Right lobe of liver (tissue), 6 donors: ENCODE data around the gene NPL. TPM values are rescaled to one million over a fixed set of nuclear protein-coding genes. Genes with fewer than 3 reads are reported as not detected.

Source experiments
- ATAC-seq, 4 donors: fragments of 200-7000 bp; cut with Tn5 transposase; one replicate each; pipeline ENCODE4 v1.9.1; 2020; ENCODE audit warnings: mild to moderate bottlenecking in 4 of 4, moderate library complexity in 4 of 4
- DNase-seq, 3 donors: peaks; one replicate each; pipeline ENCODE4 v3.0.0-alpha.2; 2020
- H3K27ac ChIP-seq, 3 donors: fragments of 200-600 bp; one replicate each; pipeline ENCODE4 v1.8.0; 2022
- H3K27me3 ChIP-seq, 2 donors: fragments of 200-600 bp; one replicate each; pipeline ENCODE4 v1.8.0; 2022
- H3K36me3 ChIP-seq, 4 donors: fragments of 200-600 bp; sonication (generic) in 1 of 4; one replicate each; pipeline versions ENCODE4 v1.5.1 to v1.8.0; 2017 to 2022; ENCODE audit warnings: control low read depth in 1 of 4
- H3K4me1 ChIP-seq, 4 donors: fragments of 200-600 bp; sonication (generic) in 1 of 4; one replicate each; pipeline versions ENCODE4 v1.5.1 to v1.8.0; 2017 to 2022; ENCODE audit warnings: control low read depth in 1 of 4
- H3K4me3 ChIP-seq, 3 donors: fragments of 200-600 bp; one replicate each; pipeline ENCODE4 v1.8.0; 2022
- H3K9me3 ChIP-seq, 4 donors: fragments of 200-600 bp; sonication (generic) in 1 of 4; one replicate each; pipeline versions ENCODE4 v1.5.1 to v1.8.0; 2017 to 2022; ENCODE audit warnings: control low read depth in 1 of 4
- CTCF ChIP-seq, 4 donors: fragments of 200-600 bp in 3 of 4; fragments of 450-650 bp in 1 of 4; IDR thresholded peaks; one replicate each; pipeline versions ENCODE4 v1.5.1 to v1.8.0; 2016 to 2022; ENCODE audit warnings: antibody characterized with exemption in 4 of 4, mild to moderate bottlenecking in 2 of 4
- POLR2A ChIP-seq: fragments of 450-650 bp; IDR thresholded peaks from one replicate; pipeline ENCODE4 v1.6.1; 2017; ENCODE audit warnings: antibody characterized with exemption, mild to moderate bottlenecking
- WGBS: methylation state at CpG from one replicate; pipeline ENCODE4 v1.1.6; 2018; ENCODE audit warnings: low coverage, low lambda C conversion rate; ENCODE audit not compliant: insufficient coverage; ENCODE audit errors: missing lambda C conversion rate; 5-methylcytosine and 5-hydroxymethylcytosine counted together
- intact Hi-C, 2 donors: fragments of 100-400 bp; cut with DNase I; formaldehyde crosslinking; loops; one replicate each; pipeline versions ENCODE4 v1.11.2 to v1.14.1; 2022
- total RNA-seq, 6 experiments: library from RNA; depleted of rRNA in 2 of 6; stranded (reverse); fragments of >200 nt in 2 of 6; fragmentation: NEBNext Ultra II Directional in 3 of 6; extraction: Animal tissue kit (Norgen Biotek cat#: 25700) in 3 of 6; gene quantifications; one replicate each; pipeline versions ENCODE4 v1.1.0 to v1.2.4, GENCODE V29; 2016 to 2023
- donor health status: DM: no; HTN: yes; CAD: no.
- donor health status: DM: no; HTN: no; CAD: no.
- donor health status: DM: no; HTN: no; CAD: no.
- donor health status: DM: no; HTN: yes; CAD: no.
- donor health status: DM: no; HTN: yes; CAD: no.

Gene NPL
- total RNA-seq, 6 experiments from 2014 or later = 10.1 to 28.1 (median 14.4) TPM

- TF ChIP-seq POLR2A (no peak), CTCF (IDR thresholded peaks at IDR 0.05) (no peak)
- H3K36me3 ChIP-seq = peaks cover 4 to 55% (median 30%) of the 10 kb centered on the region in 4 donors
These were observed 56.3 kb downstream of the NPL start for GRCh38 chr1:182845894-182846293.

DNA sequence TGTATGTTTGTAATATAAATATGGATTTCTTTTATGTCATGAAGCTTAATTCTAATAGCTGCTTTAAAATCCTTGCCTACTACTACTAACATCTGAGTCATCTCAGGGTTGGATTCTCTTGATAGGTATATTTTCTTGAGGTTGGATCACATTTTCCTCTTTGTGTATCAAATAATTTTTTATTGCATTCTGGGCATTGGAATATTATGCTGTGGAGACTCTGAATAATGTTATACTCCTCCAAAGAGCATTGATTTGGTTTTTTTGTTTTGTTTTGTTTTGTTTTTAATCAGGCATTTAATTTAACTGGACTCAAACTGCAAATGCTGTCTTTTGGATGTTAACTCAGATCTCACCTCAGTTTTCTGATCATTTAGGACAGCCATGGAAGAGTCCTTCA lies 57.5 kb downstream of the NPL start:
- TF ChIP-seq POLR2A (no peak), CTCF (IDR thresholded peaks at IDR 0.05) (no peak)
- H3K36me3 ChIP-seq = peaks cover 4 to 63% (median 33%) of the 10 kb centered on the region in 4 donors
- H3K27ac ChIP-seq = no peak overlapping the region
- DNase-seq = no peak
- no peak overlapping the region for H3K4me3 ChIP-seq
- intact Hi-C loops = no loop called here
- peaks cover 0 to 2% (median under 1%) of the 10 kb centered on the region in 4 donors for H3K4me1 ChIP-seq
- no peaks in the 10 kb centered on the region for H3K27me3 ChIP-seq
- no peaks in the 10 kb centered on the region for H3K9me3 ChIP-seq
- ATAC-seq = no peak

More at GRCh38 chr1:182845894-182846293, 56.3 kb downstream of the NPL start:
- H3K27me3 ChIP-seq = no peaks in the 10 kb centered on the region
- no peak overlapping the region for H3K27ac ChIP-seq
- 54% methylated on average over 5 of the region's 5 CpGs for WGBS
- no peak for ATAC-seq
- H3K4me3 ChIP-seq = no peak overlapping the region
- H3K4me1 ChIP-seq = peaks cover 0 to 14% (median 7%) of the 10 kb centered on the region in 4 donors
- intact Hi-C loops = no loop called here
- no peaks in the 10 kb centered on the region for H3K9me3 ChIP-seq
- no peak for DNase-seq

GRCh38 chr1:182848736-182849135 lies 59.2 kb downstream of the NPL start:
- no peaks in the 10 kb centered on the region for H3K9me3 ChIP-seq
- no peaks in the 10 kb centered on the region for H3K27me3 ChIP-seq
- H3K36me3 ChIP-seq = peaks cover 4 to 74% (median 40%) of the 10 kb centered on the region in 4 donors
- no peak for ATAC-seq
- no peak overlapping the region for H3K27ac ChIP-seq
- WGBS = 96% methylated on average over 2 of the region's 2 CpGs
- DNase-seq = no peak
- TF ChIP-seq CTCF (IDR thresholded peaks at IDR 0.05) (no peak), POLR2A (no peak)
- no peaks in the 10 kb centered on the region for H3K4me1 ChIP-seq
- intact Hi-C loops = no loop called here
- H3K4me3 ChIP-seq = no peak overlapping the region

DNA sequence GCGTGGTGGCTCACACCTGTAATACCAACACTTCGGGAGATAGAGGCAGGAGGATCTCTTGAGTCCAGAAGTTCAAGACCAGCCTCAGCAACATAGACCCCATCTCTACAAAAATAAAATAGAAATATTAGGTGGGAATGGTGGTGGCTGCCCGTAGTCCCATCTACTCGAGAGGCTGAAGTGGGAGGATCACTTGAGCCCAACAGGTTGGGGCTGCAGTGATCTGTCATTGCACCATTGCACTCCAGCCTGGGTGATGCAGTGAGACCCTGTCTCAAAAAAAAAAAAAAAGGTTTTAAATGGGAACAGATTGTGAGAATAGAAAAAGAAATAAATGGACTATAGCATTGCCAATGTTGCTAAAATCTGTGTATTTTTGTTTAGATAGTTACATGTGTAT lies 60.7 kb downstream of the NPL start:
- no peak for DNase-seq
- no peak for TF ChIP-seq POLR2A
- no peak for TF ChIP-seq CTCF (IDR thresholded peaks at IDR 0.05)
- 100% methylated on average over 4 of the region's 4 CpGs for WGBS
- no peak overlapping the region for H3K27ac ChIP-seq
- intact Hi-C loops = no loop called here
- H3K27me3 ChIP-seq = no peaks in the 10 kb centered on the region
- no peaks in the 10 kb centered on the region for H3K9me3 ChIP-seq
- no peaks in the 10 kb centered on the region for H3K4me1 ChIP-seq
- H3K4me3 ChIP-seq = no peak overlapping the region
- ATAC-seq = no peak
- H3K36me3 ChIP-seq = peaks cover 0 to 82% (median 48%) of the 10 kb centered on the region in 4 donors

GRCh38 chr1:182851825-182852224 lies 62.3 kb downstream of the NPL start:
- ATAC-seq = no peak
- no peaks in the 10 kb centered on the region for H3K27me3 ChIP-seq
- intact Hi-C loops = no loop called here
- 100% methylated on average over 1 of the region's 1 CpG for WGBS
- no peak for TF ChIP-seq CTCF (IDR thresholded peaks at IDR 0.05)
- no peak for TF ChIP-seq POLR2A
- peaks cover 8 to 89% (median 57%) of the 10 kb centered on the region in 4 donors for H3K36me3 ChIP-seq
- no peaks in the 10 kb centered on the region for H3K4me1 ChIP-seq
- DNase-seq = no peak
- H3K27ac ChIP-seq = no peak overlapping the region
- H3K4me3 ChIP-seq = no peak overlapping the region
- H3K9me3 ChIP-seq = no peaks in the 10 kb centered on the region
